Measurements from ENCODE around the gene PELO.
"Not testable (repeated sequence)": the region's sequence is repeated elsewhere in the genome, so short reads cannot be mapped to it uniquely, and the experiment has no call there.

Gene PELO

GRCh38 chr5:52787600-52788504 lies at the start of gene PELO, which contains the start of gene ITGA1:
Gene PELO (plus strand): TSS chr5:52787916. CDS start chr5:52800395, 12,479 bp downstream.
Gene ITGA1 (plus strand): TSS chr5:52787916. CDS start chr5:52788354, 438 bp downstream.
- DNase-seq (ENCODE audit: low spot score) (peak; percentile 21), FAIRE-seq (no peak)

- DNase-seq (ENCODE audit: low spot score) (no peak), FAIRE-seq (no peak)
Observed at GRCh38 chr5:52738095-52738506, 49.6 kb upstream of the PELO start.

DNA sequence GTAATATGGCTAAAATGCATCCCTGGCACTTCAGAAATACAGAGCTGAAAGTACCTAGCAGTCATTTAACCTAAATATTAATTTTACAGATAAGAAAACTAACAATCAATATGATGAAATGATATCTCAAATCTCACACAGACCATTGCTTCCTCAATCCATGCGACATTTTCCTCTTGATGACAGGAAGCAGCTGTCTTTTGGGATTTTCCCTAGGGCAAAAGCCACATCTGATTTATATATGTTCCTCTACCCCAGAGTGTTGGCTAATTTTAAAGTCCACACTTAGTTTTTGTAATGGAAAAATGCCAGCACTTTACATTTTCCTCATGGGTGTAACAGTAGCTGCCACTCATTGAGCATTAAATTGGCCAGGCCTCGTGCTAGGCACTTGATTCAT lies 47.7 kb upstream of the PELO start:
- FAIRE-seq (no peak), DNase-seq (ENCODE audit: low spot score) (no peak)

DNA sequence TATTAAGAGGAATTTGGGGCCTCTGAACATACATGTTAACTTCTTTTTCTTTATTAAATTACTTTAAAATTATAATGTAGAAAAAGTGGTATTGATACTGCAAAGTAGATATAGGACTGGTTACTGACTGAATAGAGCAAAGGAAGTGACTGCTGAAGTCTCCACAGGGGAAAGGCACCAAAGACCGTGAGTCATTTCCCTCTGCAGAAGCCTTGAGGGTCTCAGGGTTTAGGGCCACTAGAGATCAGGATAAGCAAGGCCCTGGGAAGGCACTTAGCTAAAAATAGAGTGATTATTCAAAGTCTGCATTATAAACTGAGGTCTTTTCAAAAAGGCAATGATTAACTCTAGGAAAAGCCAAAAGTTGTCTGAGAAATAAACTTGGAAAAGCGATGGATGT lies 44.7 kb upstream of the PELO start:
- no peak for DNase-seq (ENCODE audit: low spot score)
- no peak for FAIRE-seq

DNA sequence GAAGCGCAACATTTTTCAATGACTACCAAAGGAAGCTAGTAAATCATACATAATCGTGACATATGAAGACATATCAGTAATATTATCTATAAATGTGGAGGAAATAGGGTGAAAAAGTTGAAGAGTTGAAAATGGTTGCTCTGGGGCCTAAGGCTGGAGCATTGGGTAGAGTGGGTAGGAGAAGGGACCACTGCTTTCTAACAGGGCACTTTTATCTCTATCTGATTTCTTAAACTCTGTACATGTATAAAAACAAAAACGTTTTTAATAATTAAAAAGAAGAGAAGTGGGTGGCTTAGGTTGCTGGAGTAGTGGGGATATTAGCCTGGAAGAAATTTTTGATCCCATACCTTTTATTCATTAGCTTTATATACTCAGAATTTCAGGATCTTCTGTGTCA lies 44.2 kb upstream of the PELO start:
- FAIRE-seq (no peak), DNase-seq (ENCODE audit: low spot score) (no peak)

- FAIRE-seq (no peak), DNase-seq (ENCODE audit: low spot score) (no peak)
Observed at GRCh38 chr5:52743970-52744369, 43.7 kb upstream of the PELO start.

DNA sequence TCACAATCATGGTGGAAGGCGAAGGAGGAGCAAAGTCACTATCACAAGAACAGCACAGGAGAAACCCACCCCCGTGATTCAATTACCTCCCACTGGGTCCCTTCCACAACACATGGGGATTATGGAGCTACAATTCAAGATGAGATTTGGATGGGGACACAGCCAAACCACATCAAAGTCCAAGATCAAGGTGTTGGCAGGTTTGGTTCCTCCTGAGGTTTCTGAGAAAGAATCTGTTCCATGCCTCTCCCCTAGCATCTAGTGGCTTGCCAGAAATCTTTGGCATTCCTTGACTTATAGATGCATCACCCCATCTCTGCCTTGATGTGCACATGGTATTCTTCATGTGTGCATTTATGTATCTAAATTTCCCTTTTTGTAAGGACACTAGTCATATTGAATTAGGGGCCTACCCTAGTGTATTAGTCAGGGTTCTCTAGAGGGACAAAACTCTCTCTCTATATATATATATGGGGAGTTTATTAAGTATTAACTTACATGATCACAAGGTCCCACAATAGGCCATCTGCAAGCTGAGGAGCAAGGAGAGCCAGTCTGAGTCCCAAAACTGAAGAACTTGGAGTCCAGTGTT lies 42.8 kb upstream of the PELO start:
- DNase-seq (ENCODE audit: low spot score); FAIRE-seq: not testable (repeated sequence)

- no peak for FAIRE-seq
- no peak for DNase-seq (ENCODE audit: low spot score)
Observed at GRCh38 chr5:52746539-52746938, 41.2 kb upstream of the PELO start.

GRCh38 chr5:52748590-52748989 lies 39.1 kb upstream of the PELO start:
- DNase-seq (ENCODE audit: low spot score) (no peak), FAIRE-seq (no peak)

DNA sequence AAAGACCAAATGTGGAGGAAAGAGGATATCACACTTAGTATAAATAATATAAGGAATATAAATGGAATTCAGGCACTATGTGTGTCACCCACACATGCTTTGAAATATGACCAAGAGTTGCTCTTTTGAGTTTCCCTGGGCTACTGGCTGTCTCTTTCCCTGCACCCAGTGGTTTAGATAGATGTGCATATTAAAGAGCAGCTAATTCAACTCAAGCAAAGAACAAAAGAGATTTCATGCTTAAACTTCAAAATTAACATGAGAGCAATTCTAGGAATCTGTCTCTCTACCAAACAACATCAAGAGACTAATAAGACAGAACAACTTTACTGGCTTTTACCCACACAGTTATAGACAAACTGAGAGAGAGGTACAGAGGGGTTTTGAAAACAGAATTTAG lies 38.0 kb upstream of the PELO start:
- DNase-seq (ENCODE audit: low spot score) (no peak), FAIRE-seq (no peak)

DNA sequence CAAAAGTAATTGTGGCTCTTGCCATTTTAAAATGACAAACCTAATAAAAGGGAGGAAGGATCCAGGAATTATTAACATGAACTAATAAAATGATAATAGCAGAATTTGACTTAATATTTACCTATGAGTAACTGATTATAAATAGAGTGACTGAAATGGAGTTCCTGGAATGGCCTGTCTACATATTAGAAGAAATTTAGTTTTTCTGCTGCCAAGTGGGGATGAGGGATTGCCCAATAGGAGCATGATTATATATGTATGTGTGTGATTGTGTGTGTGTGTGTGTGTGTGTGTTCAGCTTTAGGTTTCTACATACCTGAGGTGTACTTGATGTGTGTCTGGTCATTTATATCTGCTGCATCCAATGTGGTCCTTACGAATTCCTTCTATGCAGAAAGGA lies 36.6 kb upstream of the PELO start:
- DNase-seq (ENCODE audit: low spot score) (no peak), FAIRE-seq (no peak)

GRCh38 chr5:52754051-52754450 lies 33.7 kb upstream of the PELO start:
- DNase-seq (ENCODE audit: low spot score) = no peak
- no peak for FAIRE-seq

- DNase-seq (ENCODE audit: low spot score) (no peak), FAIRE-seq (no peak)
Observed at GRCh38 chr5:52757527-52757926, 30.2 kb upstream of the PELO start.

- no peak for FAIRE-seq
- no peak for DNase-seq (ENCODE audit: low spot score)
Observed at GRCh38 chr5:52758014-52758413, 29.7 kb upstream of the PELO start.

DNA sequence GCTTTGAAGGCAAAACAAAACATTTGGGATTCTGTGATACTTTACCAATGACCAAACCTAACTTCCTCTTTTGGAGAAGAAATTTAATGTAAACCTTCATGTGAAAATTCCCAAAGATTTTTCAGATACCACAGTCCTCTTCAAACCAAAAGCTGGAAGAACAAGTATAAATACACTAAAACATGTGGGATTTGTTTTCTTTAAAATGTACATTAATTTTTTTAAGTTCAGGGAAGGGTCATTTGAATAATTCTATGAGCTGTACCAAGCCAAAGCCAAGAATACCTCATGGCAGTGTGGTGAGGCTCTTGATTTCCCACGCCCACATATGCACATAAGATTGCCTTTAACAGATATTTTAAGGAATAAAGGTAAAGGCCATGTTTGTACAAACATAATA lies 28.4 kb upstream of the PELO start:
- FAIRE-seq (no peak), DNase-seq (ENCODE audit: low spot score) (no peak)

DNA sequence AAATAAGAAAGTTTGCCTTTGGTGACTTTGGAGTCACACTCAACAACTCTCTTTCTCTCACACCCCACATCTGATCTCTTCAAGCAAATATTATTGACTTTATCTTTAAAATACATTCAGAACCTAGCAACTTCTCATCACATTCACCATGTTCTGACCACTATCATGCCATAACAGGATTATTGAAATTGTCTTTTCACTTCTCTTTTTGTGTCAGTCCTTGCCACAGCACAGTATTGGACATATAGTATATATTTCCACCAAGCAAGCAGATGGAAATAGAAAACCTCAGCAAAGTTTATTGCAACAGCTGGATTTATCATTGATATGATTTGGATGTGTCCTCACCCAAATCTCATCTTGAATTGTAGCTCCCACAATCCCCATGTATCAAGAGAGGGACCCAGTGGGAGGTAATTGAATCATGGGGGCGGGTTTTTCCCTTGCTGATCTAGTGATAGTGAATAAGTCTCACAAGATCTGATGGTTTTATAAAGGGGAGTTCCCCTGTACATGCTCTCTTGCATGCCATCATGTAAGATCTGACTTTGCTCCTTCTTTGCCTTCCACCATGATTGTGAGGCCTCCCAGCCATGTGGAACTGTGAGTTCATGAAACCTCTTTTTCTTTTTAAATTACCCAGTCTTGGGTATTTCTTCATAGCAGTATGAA lies 26.9 kb upstream of the PELO start:
- FAIRE-seq (no peak), DNase-seq (ENCODE audit: low spot score) (no peak)

DNA sequence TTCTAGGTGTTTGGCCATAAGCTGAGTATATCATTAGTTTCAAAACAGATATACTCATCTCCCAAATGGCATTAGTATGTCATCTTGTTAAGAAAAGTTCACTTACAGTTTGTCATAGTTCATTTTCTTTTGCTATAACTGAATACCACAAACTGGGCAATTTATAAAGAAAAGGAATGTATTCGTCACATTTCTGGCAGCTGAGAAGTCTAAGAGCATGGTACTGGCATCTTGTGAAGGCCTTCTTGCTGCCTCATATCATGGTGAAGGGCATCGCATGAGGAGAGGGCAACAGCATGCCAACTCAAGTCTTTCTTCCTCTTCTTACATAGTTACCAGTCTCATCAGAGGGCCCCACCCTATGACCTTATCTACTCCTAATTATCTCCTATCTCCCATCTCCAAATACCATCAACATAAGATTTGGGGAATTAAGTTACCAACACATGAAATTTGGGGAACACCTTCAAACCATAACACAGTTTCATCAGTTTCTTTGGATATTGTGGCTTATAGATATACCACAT lies 20.4 kb upstream of the PELO start:
- DNase-seq (ENCODE audit: low spot score) = no peak
- FAIRE-seq = no peak

- DNase-seq (ENCODE audit: low spot score) (no peak), FAIRE-seq (no peak)
Observed at GRCh38 chr5:52767766-52768480, 19.8 kb upstream of the PELO start.

GRCh38 chr5:52769061-52769460 lies 18.7 kb upstream of the PELO start:
- FAIRE-seq (no peak), DNase-seq (ENCODE audit: low spot score) (no peak)

DNA sequence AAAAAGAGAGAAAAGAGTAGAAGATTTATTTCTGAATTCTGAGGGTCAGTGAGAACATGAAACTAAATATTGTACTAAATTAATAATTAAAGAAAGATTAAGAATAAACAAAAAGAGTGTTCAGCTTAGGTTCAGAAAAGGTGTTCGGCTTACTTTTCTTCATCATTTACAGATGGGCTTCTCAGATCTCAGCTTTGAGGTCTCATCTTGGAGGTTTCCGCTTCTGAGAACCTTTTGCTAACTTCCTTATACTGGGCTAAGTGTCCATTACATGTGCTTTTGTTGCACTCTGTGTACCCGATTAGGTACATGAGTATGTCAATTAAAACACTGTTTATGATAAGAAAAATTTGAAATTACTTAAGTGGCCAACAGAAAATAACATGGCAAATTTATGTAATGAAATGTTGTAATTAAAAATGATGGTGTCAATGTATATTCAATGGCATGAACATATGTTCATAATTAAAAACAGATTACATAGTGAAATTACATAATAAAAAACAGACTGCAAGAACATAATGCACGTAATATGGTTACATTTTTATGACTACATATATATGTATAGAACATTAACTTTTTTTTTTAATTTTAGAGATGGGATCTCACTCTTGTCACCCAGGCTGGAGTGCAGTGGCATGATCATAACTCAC lies 17.3 kb upstream of the PELO start:
- FAIRE-seq (no peak), DNase-seq (ENCODE audit: low spot score) (no peak)
